ENCODE results near the gene RGS5. TPM values are rescaled to one million over a fixed set of nuclear protein-coding genes. Genes with fewer than 3 reads are reported as not detected.
A peak's percentile ranks its signal among the peaks of the same experiment; 100 is the strongest.

The RGS5 gene
- total RNA-seq, 4 donors from 2014 or later, result 7.0 to 32.9 (median 21.8) TPM

- no peaks in the 10 kb centered on the region for H3K27me3 ChIP-seq
Measured at GRCh38 chr1:163182330-163182949, 20.3 kb downstream of the RGS5 start.

GRCh38 chr1:163178628-163179027, 24.1 kb downstream of the RGS5 start:
- H3K9me3 ChIP-seq, result no peaks in the 10 kb centered on the region
- TF ChIP-seq EP300 (IDR thresholded peaks at IDR 0.05), result no peak
- no peak for TF ChIP-seq CTCF (IDR thresholded peaks at IDR 0.05)
- no peak for TF ChIP-seq POLR2AphosphoS5 (IDR thresholded peaks at IDR 0.05)
- TF ChIP-seq POLR2A (IDR thresholded peaks at IDR 0.05), result no peak
- no peak overlapping the region for H3K27ac ChIP-seq
- H3K4me1 ChIP-seq, result no peaks in the 10 kb centered on the region
- H3K36me3 ChIP-seq, result no peaks in the 10 kb centered on the region
- WGBS, result 59% methylated on average over 2 of the region's 2 CpGs
- H3K4me3 ChIP-seq, result no peak overlapping the region
- H3K27me3 ChIP-seq, result no peaks in the 10 kb centered on the region
- no peak for DNase-seq (ENCODE audit: low spot score in 2 of 2)

More at GRCh38 chr1:163182330-163182949, 20.3 kb downstream of the RGS5 start:
- Histone ChIP-seq H3K4me1 (no peaks in the 10 kb centered on the region), H3K9me3 (no peaks in the 10 kb centered on the region), H3K27ac (no peak overlapping the region), H3K4me3 (no peak overlapping the region), H3K36me3 (no peaks in the 10 kb centered on the region)
- WGBS, result 60% methylated on average over 2 of the region's 2 CpGs
- DNase-seq (ENCODE audit: low spot score in 2 of 2), result no peak
- no peak for TF ChIP-seq CTCF (IDR thresholded peaks at IDR 0.05)
- no peak for TF ChIP-seq EP300 (IDR thresholded peaks at IDR 0.05)
- no peak for TF ChIP-seq POLR2A (IDR thresholded peaks at IDR 0.05)
- no peak for TF ChIP-seq POLR2AphosphoS5 (IDR thresholded peaks at IDR 0.05)

GRCh38 chr1:163176797-163177196, 25.9 kb downstream of the RGS5 start:
- Histone ChIP-seq H3K4me1 (peaks cover 6% of the 10 kb centered on the region), H3K36me3 (no peaks in the 10 kb centered on the region), H3K9me3 (no peaks in the 10 kb centered on the region), H3K27me3 (no peaks in the 10 kb centered on the region), H3K4me3 (no peak overlapping the region), H3K27ac (no peak overlapping the region)
- 90% methylated on average over 4 of the region's 4 CpGs for WGBS
- no peak for DNase-seq (ENCODE audit: low spot score in 2 of 2)
- TF ChIP-seq EP300 (IDR thresholded peaks at IDR 0.05) (no peak), POLR2AphosphoS5 (IDR thresholded peaks at IDR 0.05) (no peak), CTCF (IDR thresholded peaks at IDR 0.05) (no peak), POLR2A (IDR thresholded peaks at IDR 0.05) (no peak)

GRCh38 chr1:163174524-163175437, 27.9 kb downstream of the RGS5 start:
- Histone ChIP-seq H3K27me3 (no peaks in the 10 kb centered on the region), H3K9me3 (no peaks in the 10 kb centered on the region), H3K4me3 (no peak overlapping the region), H3K4me1 (peaks cover 6% of the 10 kb centered on the region), H3K27ac (no peak overlapping the region), H3K36me3 (no peaks in the 10 kb centered on the region)
- TF ChIP-seq POLR2AphosphoS5 (IDR thresholded peaks at IDR 0.05), result no peak
- TF ChIP-seq CTCF (IDR thresholded peaks at IDR 0.05), result peak; percentile 40 to 59
- TF ChIP-seq EP300 (IDR thresholded peaks at IDR 0.05), result no peak
- no peak for TF ChIP-seq POLR2A (IDR thresholded peaks at IDR 0.05)
- 26% methylated on average over 18 of the region's 18 CpGs for WGBS
- DNase-seq (ENCODE audit: low spot score in 2 of 2), result peak in 1 of 2 donors; percentile 65

GRCh38 chr1:163173121-163173520, 29.6 kb downstream of the RGS5 start:
- Histone ChIP-seq H3K36me3 (no peaks in the 10 kb centered on the region), H3K27ac (no peak overlapping the region), H3K4me3 (no peak overlapping the region), H3K9me3 (no peaks in the 10 kb centered on the region), H3K4me1 (peaks cover 9% of the 10 kb centered on the region), H3K27me3 (no peaks in the 10 kb centered on the region)
- TF ChIP-seq CTCF (IDR thresholded peaks at IDR 0.05) (no peak), POLR2A (IDR thresholded peaks at IDR 0.05) (no peak), POLR2AphosphoS5 (IDR thresholded peaks at IDR 0.05) (no peak)
- 54% methylated on average over 4 of the region's 4 CpGs for WGBS
- no peak for DNase-seq (ENCODE audit: low spot score in 2 of 2)

All from suprapubic skin (tissue), 4 donors.